GM23338 (cell line): ENCODE results near the gene OPALIN. TPM values are rescaled to one million over a fixed set of nuclear protein-coding genes. Genes with fewer than 3 reads are reported as not detected.

Experiments
- ATAC-seq: fragments of 200-7000 bp; cut with Tn5 transposase; 3 replicates; pipeline ENCODE4 v1.9.1; 2020
- DNase-seq: peaks from one replicate; pipeline ENCODE4 v3.0.0-alpha.2; 2015; ENCODE audit warnings: low spot score
- H2AFZ ChIP-seq: fragments of 200-600 bp; sonication (generic); 2 replicates; pipeline ENCODE4 v1.8.0; 2016; ENCODE audit warnings: antibody characterized with exemption, mild to moderate bottlenecking, moderate library complexity
- H3F3A ChIP-seq: fragments of 200-600 bp; sonication (generic); replicated peaks from 2 replicates; pipeline ENCODE4 v1.8.0; 2017; ENCODE audit warnings: antibody characterized with exemption, mixed run types, low read depth
- H3K27ac ChIP-seq: fragments of 200-600 bp; sonication (generic); 2 replicates; pipeline ENCODE4 v1.6.1; 2016; ENCODE audit warnings: low read depth
- H3K27me3 ChIP-seq: fragments of 200-600 bp; sonication (generic); 2 replicates; pipeline ENCODE4 v1.8.0; 2016; ENCODE audit warnings: mild to moderate bottlenecking, mixed run types, moderate library complexity; ENCODE audit not compliant: insufficient read depth
- H3K36me3 ChIP-seq: fragments of 200-600 bp; sonication (generic); 2 replicates; pipeline ENCODE4 v1.8.0; 2016; ENCODE audit warnings: mild to moderate bottlenecking; ENCODE audit not compliant: insufficient read depth
- H3K4me1 ChIP-seq: fragments of 200-600 bp; sonication (generic); 2 replicates; pipeline ENCODE4 v1.8.0; 2016; ENCODE audit warnings: mild to moderate bottlenecking, moderate library complexity; ENCODE audit not compliant: insufficient read depth
- H3K4me2 ChIP-seq: fragments of 200-600 bp; sonication (generic); 2 replicates; pipeline ENCODE4 v1.7.1; 2017; ENCODE audit warnings: mixed run types
- H3K4me3 ChIP-seq: fragments of 200-600 bp; sonication (generic); 2 replicates; pipeline ENCODE4 v1.6.1; 2016; ENCODE audit warnings: mixed run types
- H3K79me2 ChIP-seq: fragments of 200-600 bp; sonication (generic); replicated peaks from 2 replicates; pipeline ENCODE4 v1.8.0; 2017; ENCODE audit warnings: mild to moderate bottlenecking; ENCODE audit not compliant: insufficient read depth
- H3K9me2 ChIP-seq: fragments of 200-600 bp; sonication (generic); 2 replicates; pipeline ENCODE4 v1.8.0; 2017; ENCODE audit not compliant: insufficient read depth
- H4K20me1 ChIP-seq: fragments of 200-600 bp; sonication (generic); replicated peaks from 2 replicates; pipeline ENCODE4 v1.8.0; 2017; ENCODE audit warnings: mild to moderate bottlenecking; ENCODE audit not compliant: insufficient read depth
- H3K27ac Mint-ChIP-seq: 2 replicates; pipeline ENCODE4 v1.8.0; 2020; ENCODE audit warnings: inconsistent platforms, mild to moderate bottlenecking, moderate library complexity, mixed read lengths
- H3K27me3 Mint-ChIP-seq: 3 replicates; pipeline ENCODE4 v1.8.0; 2022; ENCODE audit warnings: low read depth, mild to moderate bottlenecking, moderate library complexity, mixed read lengths, inconsistent platforms; ENCODE audit not compliant: insufficient read depth, poor library complexity
- H3K36me3 Mint-ChIP-seq: 3 replicates; pipeline ENCODE4 v1.8.0; 2021; ENCODE audit warnings: low read depth, mild to moderate bottlenecking, inconsistent platforms, moderate library complexity, mixed read lengths
- H3K4me1 Mint-ChIP-seq: 3 replicates; pipeline ENCODE4 v1.8.0; 2020; ENCODE audit warnings: mild to moderate bottlenecking, inconsistent platforms, mixed read lengths
- H3K4me3 Mint-ChIP-seq: 3 replicates; pipeline ENCODE4 v1.8.0; 2021; ENCODE audit warnings: moderate library complexity, mild to moderate bottlenecking, inconsistent platforms, mixed read lengths
- H3K9me3 Mint-ChIP-seq: 3 replicates; pipeline ENCODE4 v1.8.0; 2020; ENCODE audit warnings: moderate library complexity, mild to moderate bottlenecking, inconsistent platforms, mixed read lengths
- CREB1 ChIP-seq: fragments of 250-450 bp; sonication (Bioruptor Pico); IDR thresholded peaks from 2 replicates; pipeline ENCODE4 v1.5.0; 2020; ENCODE audit warnings: low read depth, mild to moderate bottlenecking, moderate library complexity
- EZH2 ChIP-seq: fragments of 200-600 bp; sonication (generic); IDR thresholded peaks from one replicate; pipeline ENCODE4 v1.8.0; 2017; ENCODE audit warnings: antibody characterized with exemption, mild to moderate bottlenecking, low read depth; ENCODE audit not compliant: unreplicated experiment
- EZH2phosphoT487 ChIP-seq: fragments of 200-600 bp; sonication (generic); IDR thresholded peaks from one replicate; pipeline ENCODE4 v1.8.1; 2018; ENCODE audit warnings: antibody characterized with exemption; ENCODE audit not compliant: unreplicated experiment
- JUNB ChIP-seq: IDR thresholded peaks from one replicate; pipeline ENCODE4 v1.6.1; 2016; ENCODE audit warnings: antibody characterized with exemption; ENCODE audit not compliant: unreplicated experiment
- NANOG ChIP-seq: IDR thresholded peaks from 2 replicates; pipeline ENCODE4 v1.6.1; 2016; ENCODE audit warnings: antibody characterized with exemption, borderline replicate concordance
- POLR2AphosphoS5 ChIP-seq: IDR thresholded peaks from 2 replicates; pipeline ENCODE4 v1.6.1; 2016; ENCODE audit warnings: antibody characterized with exemption, low read depth
- STAT1 ChIP-seq: IDR thresholded peaks from one replicate; pipeline ENCODE4 v1.6.1; 2016; ENCODE audit warnings: antibody characterized with exemption; ENCODE audit not compliant: unreplicated experiment
- ZNF114 ChIP-seq: fragments of 250-450 bp; sonication (Bioruptor Pico); IDR thresholded peaks from 2 replicates; pipeline ENCODE4 v1.5.0; 2020; ENCODE audit warnings: mild to moderate bottlenecking, moderate library complexity
- ZNF331 ChIP-seq: fragments of 250-450 bp; sonication (Bioruptor Pico); IDR thresholded peaks from 2 replicates; pipeline ENCODE4 v1.5.0; 2020; ENCODE audit warnings: low read depth, mild to moderate bottlenecking, moderate library complexity
- polyA plus RNA-seq: library from polyadenylated mRNA; unstranded; fragments of >200 nt; fragmentation: Nextera tagmentation; extraction: Ambion mirVana; gene quantifications from 2 replicates; pipeline ENCODE4 v1.2.1, GENCODE V29; 2016
- total RNA-seq: library from RNA; depleted of rRNA; stranded (reverse); fragments of >200 nt; shearing (Covaris generic); gene quantifications from 2 replicates; pipeline ENCODE4 v1.2.3, GENCODE V29; 2014
- TF ChIP-seq, protein P1 (sequence below): fragments of 250-450 bp; sonication (Bioruptor Pico); IDR thresholded peaks from 2 replicates; pipeline ENCODE4 v1.5.0; 2020; ENCODE audit warnings: mild to moderate bottlenecking, moderate library complexity
- TF ChIP-seq, protein P2 (sequence below): IDR thresholded peaks from one replicate; pipeline ENCODE4 v1.6.1; 2018; ENCODE audit warnings: antibody characterized with exemption; ENCODE audit not compliant: unreplicated experiment
- TF ChIP-seq, protein P3 (sequence below): IDR thresholded peaks from 2 replicates; pipeline ENCODE4 v1.6.1; 2016; ENCODE audit warnings: antibody characterized with exemption
- TF ChIP-seq, protein P4 (sequence below), 2 experiments: fragments of 200-600 bp in 1 of 2; sonication (generic) in 1 of 2; conservative IDR thresholded peaks; 2 replicates each; pipeline versions ENCODE4 v1.5.1 to v1.6.1; 2016 to 2017; ENCODE audit warnings: antibody characterized with exemption in 2 of 2, low read depth in 2 of 2, mild to moderate bottlenecking in 2 of 2, moderate library complexity in 1 of 2

The OPALIN gene
- total and polyA plus RNA-seq, 2 experiments from 2014 or later: not detected

DNA sequence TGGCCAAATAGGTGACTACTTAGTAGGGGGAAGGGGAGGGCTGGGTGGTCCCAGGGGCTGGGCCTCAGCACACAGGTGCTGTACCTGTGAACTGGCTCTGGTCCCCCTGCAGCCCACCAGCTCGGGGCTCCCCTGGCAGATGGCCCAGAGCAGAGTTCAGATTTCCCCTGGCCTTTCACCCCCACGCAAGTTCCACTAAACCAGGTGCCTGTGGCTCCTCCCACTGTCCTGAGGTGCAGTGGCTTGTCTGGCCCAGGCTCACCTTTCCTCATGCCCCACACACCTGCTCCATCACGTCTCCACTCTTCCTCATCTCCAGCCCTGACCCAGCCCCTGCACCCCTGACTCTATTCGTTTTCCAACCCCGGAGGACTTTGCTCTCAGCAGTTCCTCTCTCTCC lies 47.3 kb upstream of the OPALIN start:
- H3K27ac Mint-ChIP-seq: no peak overlapping the region
- Histone ChIP-seq H3F3A (no peaks in the 10 kb centered on the region), H4K20me1 (no peaks in the 10 kb centered on the region), H2AFZ (no peak overlapping the region), H3K79me2 (no peaks in the 10 kb centered on the region), H3K4me2 (no peak overlapping the region), H3K4me1 (peaks cover 5% of the 10 kb centered on the region; the same call in 1 of the 2 replicates), H3K27ac (no peak overlapping the region), H3K9me2 (no peaks in the 10 kb centered on the region), H3K27me3 (no peaks in the 10 kb centered on the region), H3K4me3 (no peak overlapping the region), H3K36me3 (no peaks in the 10 kb centered on the region)
- DNase-seq: no peak
- peaks cover 19% of the 10 kb centered on the region for H3K4me1 Mint-ChIP-seq
- H3K27me3 Mint-ChIP-seq: no peaks in the 10 kb centered on the region
- no peaks in the 10 kb centered on the region for H3K9me3 Mint-ChIP-seq
- TF ChIP-seq EZH2 (no peak), JUNB (no peak), NANOG (no peak), EZH2phosphoT487 (no peak), STAT1 (no peak), ZNF331 (CRISPR knock-in tag) (no peak), CREB1 (no peak), POLR2AphosphoS5 (no peak), ZNF114 (CRISPR knock-in tag) (no peak)
- TF ChIP-seq, protein P1, sequence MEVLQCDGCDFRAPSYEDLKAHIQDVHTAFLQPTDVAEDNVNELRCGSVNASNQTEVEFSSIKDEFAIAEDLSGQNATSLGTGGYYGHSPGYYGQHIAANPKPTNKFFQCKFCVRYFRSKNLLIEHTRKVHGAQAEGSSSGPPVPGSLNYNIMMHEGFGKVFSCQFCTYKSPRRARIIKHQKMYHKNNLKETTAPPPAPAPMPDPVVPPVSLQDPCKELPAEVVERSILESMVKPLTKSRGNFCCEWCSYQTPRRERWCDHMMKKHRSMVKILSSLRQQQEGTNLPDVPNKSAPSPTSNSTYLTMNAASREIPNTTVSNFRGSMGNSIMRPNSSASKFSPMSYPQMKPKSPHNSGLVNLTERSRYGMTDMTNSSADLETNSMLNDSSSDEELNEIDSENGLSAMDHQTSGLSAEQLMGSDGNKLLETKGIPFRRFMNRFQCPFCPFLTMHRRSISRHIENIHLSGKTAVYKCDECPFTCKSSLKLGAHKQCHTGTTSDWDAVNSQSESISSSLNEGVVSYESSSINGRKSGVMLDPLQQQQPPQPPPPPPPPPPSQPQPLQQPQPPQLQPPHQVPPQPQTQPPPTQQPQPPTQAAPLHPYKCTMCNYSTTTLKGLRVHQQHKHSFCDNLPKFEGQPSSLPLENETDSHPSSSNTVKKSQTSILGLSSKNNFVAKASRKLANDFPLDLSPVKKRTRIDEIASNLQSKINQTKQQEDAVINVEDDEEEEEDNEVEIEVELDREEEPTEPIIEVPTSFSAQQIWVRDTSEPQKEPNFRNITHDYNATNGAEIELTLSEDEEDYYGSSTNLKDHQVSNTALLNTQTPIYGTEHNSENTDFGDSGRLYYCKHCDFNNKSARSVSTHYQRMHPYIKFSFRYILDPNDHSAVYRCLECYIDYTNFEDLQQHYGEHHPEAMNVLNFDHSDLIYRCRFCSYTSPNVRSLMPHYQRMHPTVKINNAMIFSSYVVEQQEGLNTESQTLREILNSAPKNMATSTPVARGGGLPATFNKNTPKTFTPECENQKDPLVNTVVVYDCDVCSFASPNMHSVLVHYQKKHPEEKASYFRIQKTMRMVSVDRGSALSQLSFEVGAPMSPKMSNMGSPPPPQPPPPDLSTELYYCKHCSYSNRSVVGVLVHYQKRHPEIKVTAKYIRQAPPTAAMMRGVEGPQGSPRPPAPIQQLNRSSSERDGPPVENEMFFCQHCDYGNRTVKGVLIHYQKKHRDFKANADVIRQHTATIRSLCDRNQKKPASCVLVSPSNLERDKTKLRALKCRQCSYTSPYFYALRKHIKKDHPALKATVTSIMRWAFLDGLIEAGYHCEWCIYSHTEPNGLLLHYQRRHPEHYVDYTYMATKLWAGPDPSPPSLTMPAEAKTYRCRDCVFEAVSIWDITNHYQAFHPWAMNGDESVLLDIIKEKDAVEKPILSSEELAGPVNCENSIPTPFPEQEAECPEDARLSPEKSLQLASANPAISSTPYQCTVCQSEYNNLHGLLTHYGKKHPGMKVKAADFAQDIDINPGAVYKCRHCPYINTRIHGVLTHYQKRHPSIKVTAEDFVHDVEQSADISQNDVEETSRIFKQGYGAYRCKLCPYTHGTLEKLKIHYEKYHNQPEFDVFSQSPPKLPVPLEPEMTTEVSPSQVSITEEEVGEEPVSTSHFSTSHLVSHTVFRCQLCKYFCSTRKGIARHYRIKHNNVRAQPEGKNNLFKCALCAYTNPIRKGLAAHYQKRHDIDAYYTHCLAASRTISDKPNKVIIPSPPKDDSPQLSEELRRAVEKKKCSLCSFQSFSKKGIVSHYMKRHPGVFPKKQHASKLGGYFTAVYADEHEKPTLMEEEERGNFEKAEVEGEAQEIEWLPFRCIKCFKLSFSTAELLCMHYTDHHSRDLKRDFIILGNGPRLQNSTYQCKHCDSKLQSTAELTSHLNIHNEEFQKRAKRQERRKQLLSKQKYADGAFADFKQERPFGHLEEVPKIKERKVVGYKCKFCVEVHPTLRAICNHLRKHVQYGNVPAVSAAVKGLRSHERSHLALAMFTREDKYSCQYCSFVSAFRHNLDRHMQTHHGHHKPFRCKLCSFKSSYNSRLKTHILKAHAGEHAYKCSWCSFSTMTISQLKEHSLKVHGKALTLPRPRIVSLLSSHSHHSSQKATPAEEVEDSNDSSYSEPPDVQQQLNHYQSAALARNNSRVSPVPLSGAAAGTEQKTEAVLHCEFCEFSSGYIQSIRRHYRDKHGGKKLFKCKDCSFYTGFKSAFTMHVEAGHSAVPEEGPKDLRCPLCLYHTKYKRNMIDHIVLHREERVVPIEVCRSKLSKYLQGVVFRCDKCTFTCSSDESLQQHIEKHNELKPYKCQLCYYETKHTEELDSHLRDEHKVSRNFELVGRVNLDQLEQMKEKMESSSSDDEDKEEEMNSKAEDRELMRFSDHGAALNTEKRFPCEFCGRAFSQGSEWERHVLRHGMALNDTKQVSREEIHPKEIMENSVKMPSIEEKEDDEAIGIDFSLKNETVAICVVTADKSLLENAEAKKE (CRISPR knock-in tag): no peak
- TF ChIP-seq, protein P2, sequence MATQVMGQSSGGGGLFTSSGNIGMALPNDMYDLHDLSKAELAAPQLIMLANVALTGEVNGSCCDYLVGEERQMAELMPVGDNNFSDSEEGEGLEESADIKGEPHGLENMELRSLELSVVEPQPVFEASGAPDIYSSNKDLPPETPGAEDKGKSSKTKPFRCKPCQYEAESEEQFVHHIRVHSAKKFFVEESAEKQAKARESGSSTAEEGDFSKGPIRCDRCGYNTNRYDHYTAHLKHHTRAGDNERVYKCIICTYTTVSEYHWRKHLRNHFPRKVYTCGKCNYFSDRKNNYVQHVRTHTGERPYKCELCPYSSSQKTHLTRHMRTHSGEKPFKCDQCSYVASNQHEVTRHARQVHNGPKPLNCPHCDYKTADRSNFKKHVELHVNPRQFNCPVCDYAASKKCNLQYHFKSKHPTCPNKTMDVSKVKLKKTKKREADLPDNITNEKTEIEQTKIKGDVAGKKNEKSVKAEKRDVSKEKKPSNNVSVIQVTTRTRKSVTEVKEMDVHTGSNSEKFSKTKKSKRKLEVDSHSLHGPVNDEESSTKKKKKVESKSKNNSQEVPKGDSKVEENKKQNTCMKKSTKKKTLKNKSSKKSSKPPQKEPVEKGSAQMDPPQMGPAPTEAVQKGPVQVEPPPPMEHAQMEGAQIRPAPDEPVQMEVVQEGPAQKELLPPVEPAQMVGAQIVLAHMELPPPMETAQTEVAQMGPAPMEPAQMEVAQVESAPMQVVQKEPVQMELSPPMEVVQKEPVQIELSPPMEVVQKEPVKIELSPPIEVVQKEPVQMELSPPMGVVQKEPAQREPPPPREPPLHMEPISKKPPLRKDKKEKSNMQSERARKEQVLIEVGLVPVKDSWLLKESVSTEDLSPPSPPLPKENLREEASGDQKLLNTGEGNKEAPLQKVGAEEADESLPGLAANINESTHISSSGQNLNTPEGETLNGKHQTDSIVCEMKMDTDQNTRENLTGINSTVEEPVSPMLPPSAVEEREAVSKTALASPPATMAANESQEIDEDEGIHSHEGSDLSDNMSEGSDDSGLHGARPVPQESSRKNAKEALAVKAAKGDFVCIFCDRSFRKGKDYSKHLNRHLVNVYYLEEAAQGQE: no peak
- TF ChIP-seq, protein P3, sequence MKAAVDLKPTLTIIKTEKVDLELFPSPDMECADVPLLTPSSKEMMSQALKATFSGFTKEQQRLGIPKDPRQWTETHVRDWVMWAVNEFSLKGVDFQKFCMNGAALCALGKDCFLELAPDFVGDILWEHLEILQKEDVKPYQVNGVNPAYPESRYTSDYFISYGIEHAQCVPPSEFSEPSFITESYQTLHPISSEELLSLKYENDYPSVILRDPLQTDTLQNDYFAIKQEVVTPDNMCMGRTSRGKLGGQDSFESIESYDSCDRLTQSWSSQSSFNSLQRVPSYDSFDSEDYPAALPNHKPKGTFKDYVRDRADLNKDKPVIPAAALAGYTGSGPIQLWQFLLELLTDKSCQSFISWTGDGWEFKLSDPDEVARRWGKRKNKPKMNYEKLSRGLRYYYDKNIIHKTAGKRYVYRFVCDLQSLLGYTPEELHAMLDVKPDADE: no peak
- TF ChIP-seq, protein P4, sequence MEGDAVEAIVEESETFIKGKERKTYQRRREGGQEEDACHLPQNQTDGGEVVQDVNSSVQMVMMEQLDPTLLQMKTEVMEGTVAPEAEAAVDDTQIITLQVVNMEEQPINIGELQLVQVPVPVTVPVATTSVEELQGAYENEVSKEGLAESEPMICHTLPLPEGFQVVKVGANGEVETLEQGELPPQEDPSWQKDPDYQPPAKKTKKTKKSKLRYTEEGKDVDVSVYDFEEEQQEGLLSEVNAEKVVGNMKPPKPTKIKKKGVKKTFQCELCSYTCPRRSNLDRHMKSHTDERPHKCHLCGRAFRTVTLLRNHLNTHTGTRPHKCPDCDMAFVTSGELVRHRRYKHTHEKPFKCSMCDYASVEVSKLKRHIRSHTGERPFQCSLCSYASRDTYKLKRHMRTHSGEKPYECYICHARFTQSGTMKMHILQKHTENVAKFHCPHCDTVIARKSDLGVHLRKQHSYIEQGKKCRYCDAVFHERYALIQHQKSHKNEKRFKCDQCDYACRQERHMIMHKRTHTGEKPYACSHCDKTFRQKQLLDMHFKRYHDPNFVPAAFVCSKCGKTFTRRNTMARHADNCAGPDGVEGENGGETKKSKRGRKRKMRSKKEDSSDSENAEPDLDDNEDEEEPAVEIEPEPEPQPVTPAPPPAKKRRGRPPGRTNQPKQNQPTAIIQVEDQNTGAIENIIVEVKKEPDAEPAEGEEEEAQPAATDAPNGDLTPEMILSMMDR (conservative IDR thresholded peaks at IDR 0.05; ENCODE audit: low read depth in 2 of 2): no peak
- no peaks in the 10 kb centered on the region for H3K36me3 Mint-ChIP-seq
- ATAC-seq: no peak
- no peak overlapping the region for H3K4me3 Mint-ChIP-seq
